Immature natural killer cell (primary cell): Measurements from ENCODE around the gene TMEM45A. TPM values are rescaled to one million over a fixed set of nuclear protein-coding genes. Genes with fewer than 3 reads are reported as not detected.
"Not testable (repeated sequence)": the region's sequence is repeated elsewhere in the genome, so short reads cannot be mapped to it uniquely, and the experiment has no call there.

ENCODE experiments used
- DNase-seq, 3 donors: peaks; one replicate each; pipeline ENCODE4 v3.0.0; 2022; ENCODE audit warnings: mixed read lengths in 1 of 3
- H3K27ac Mint-ChIP-seq, 6 donors: one replicate each; pipeline ENCODE4 v1.8.0; 2020; ENCODE audit warnings: mixed read lengths in 6 of 6, mild to moderate bottlenecking in 5 of 6, inconsistent platforms in 4 of 6, moderate library complexity in 3 of 6
- H3K27me3 Mint-ChIP-seq, 3 donors: one replicate each; pipeline ENCODE4 v1.8.0; 2020 to 2021; ENCODE audit warnings: low read depth in 3 of 3, mild to moderate bottlenecking in 3 of 3, mixed read lengths in 3 of 3, moderate library complexity in 3 of 3, inconsistent platforms in 1 of 3
- H3K36me3 Mint-ChIP-seq, 3 donors: one replicate each; pipeline ENCODE4 v1.8.0; 2020; ENCODE audit warnings: mixed read lengths in 3 of 3, inconsistent platforms in 2 of 3, mild to moderate bottlenecking in 2 of 3
- H3K4me1 Mint-ChIP-seq, 2 donors: one replicate each; pipeline ENCODE4 v1.8.0; 2020; ENCODE audit warnings: inconsistent platforms in 2 of 2, mild to moderate bottlenecking in 2 of 2, mixed read lengths in 2 of 2, moderate library complexity in 1 of 2
- H3K4me3 Mint-ChIP-seq, 5 donors: one replicate each; pipeline ENCODE4 v1.8.0; 2020; ENCODE audit warnings: mild to moderate bottlenecking in 5 of 5, mixed read lengths in 5 of 5, inconsistent platforms in 3 of 5, moderate library complexity in 3 of 5
- H3K9me3 Mint-ChIP-seq, 6 donors: one replicate each; pipeline ENCODE4 v1.8.0; 2020; ENCODE audit warnings: mild to moderate bottlenecking in 6 of 6, mixed read lengths in 6 of 6, inconsistent platforms in 4 of 6, moderate library complexity in 3 of 6
- polyA plus RNA-seq, 3 donors: library from polyadenylated mRNA; unstranded; fragments of 300-500 nt; fragmentation: Illumina TruSeq; gene quantifications; one replicate each; pipeline ENCODE4 v1.2.3, GENCODE V29; 2021

TMEM45A gene
- polyA plus RNA-seq, 3 donors from 2014 or later, result 0.29 TPM; not detected in 2

- Mint-ChIP-seq H3K36me3 (no peaks in the 10 kb centered on the region), H3K9me3 (no peaks in the 10 kb centered on the region), H3K27ac (no peak overlapping the region), H3K4me1 (no peaks in the 10 kb centered on the region), H3K4me3 (no peak overlapping the region), H3K27me3 (peaks cover 0 to 3% (median 0%) of the 10 kb centered on the region in 3 donors)
- DNase-seq, result no peak
Observed at GRCh38 chr3:100581650-100582049, 89.2 kb downstream of the TMEM45A start.

- not testable (repeated sequence) for DNase-seq, H3K9me3 Mint-ChIP-seq, H3K27me3 Mint-ChIP-seq, H3K4me1 Mint-ChIP-seq, H3K27ac Mint-ChIP-seq, H3K36me3 Mint-ChIP-seq, H3K4me3 Mint-ChIP-seq
Observed at GRCh38 chr3:100582157-100582556, 89.7 kb downstream of the TMEM45A start.

- Mint-ChIP-seq H3K4me3 (no peak overlapping the region), H3K27me3 (peaks cover 0 to 3% (median 0%) of the 10 kb centered on the region in 3 donors), H3K27ac (no peak overlapping the region), H3K36me3 (no peaks in the 10 kb centered on the region), H3K9me3 (no peaks in the 10 kb centered on the region), H3K4me1 (no peaks in the 10 kb centered on the region)
- DNase-seq, result no peak
Observed at GRCh38 chr3:100584101-100584660, 91.8 kb downstream of the TMEM45A start.

- Mint-ChIP-seq H3K4me1 (peaks cover 3 to 4% of the 10 kb centered on the region in 2 donors), H3K4me3 (no peak overlapping the region), H3K36me3 (no peaks in the 10 kb centered on the region), H3K27me3 (peaks cover 0 to 6% (median 0%) of the 10 kb centered on the region in 3 donors), H3K9me3 (no peaks in the 10 kb centered on the region), H3K27ac (no peak overlapping the region)
- no peak for DNase-seq
Observed at GRCh38 chr3:100586832-100587231, 94.4 kb downstream of the TMEM45A start.

- Mint-ChIP-seq H3K4me1 (peaks cover 3 to 4% of the 10 kb centered on the region in 2 donors), H3K9me3 (no peaks in the 10 kb centered on the region), H3K27me3 (peaks cover 0 to 6% (median 0%) of the 10 kb centered on the region in 3 donors), H3K27ac (no peak overlapping the region), H3K36me3 (no peaks in the 10 kb centered on the region), H3K4me3 (no peak overlapping the region)
- no peak for DNase-seq
Observed at GRCh38 chr3:100588251-100588650, 95.8 kb downstream of the TMEM45A start.

- peak overlapping the region in 3 of 5 donors; percentile 0 to 5 (median 3) for H3K4me3 Mint-ChIP-seq
- peak; percentile 52 to 62 (median 57) for DNase-seq
- no peaks in the 10 kb centered on the region for H3K9me3 Mint-ChIP-seq
- H3K27ac Mint-ChIP-seq, result no peak overlapping the region
- no peaks in the 10 kb centered on the region for H3K36me3 Mint-ChIP-seq
- peaks cover 3 to 4% of the 10 kb centered on the region in 2 donors for H3K4me1 Mint-ChIP-seq
- peaks cover 0 to 6% (median 0%) of the 10 kb centered on the region in 3 donors for H3K27me3 Mint-ChIP-seq
Observed at GRCh38 chr3:100590114-100590839, 97.9 kb downstream of the TMEM45A start.

- no peak overlapping the region for H3K4me3 Mint-ChIP-seq
- no peaks in the 10 kb centered on the region for H3K36me3 Mint-ChIP-seq
- peak in 1 of 3 donors; percentile 3 for DNase-seq
- peaks cover 3 to 4% of the 10 kb centered on the region in 2 donors for H3K4me1 Mint-ChIP-seq
- no peak overlapping the region for H3K27ac Mint-ChIP-seq
- H3K27me3 Mint-ChIP-seq, result peaks cover 0 to 6% (median 0%) of the 10 kb centered on the region in 3 donors
- no peaks in the 10 kb centered on the region for H3K9me3 Mint-ChIP-seq
Observed at GRCh38 chr3:100590840-100591147, 98.4 kb downstream of the TMEM45A start.

GRCh38 chr3:100591411-100591810 is 99.0 kb downstream of the TMEM45A start:
- no peak overlapping the region for H3K27ac Mint-ChIP-seq
- no peak for DNase-seq
- no peak overlapping the region for H3K4me3 Mint-ChIP-seq
- no peaks in the 10 kb centered on the region for H3K9me3 Mint-ChIP-seq
- no peaks in the 10 kb centered on the region for H3K36me3 Mint-ChIP-seq
- peaks cover 3 to 4% of the 10 kb centered on the region in 2 donors for H3K4me1 Mint-ChIP-seq
- H3K27me3 Mint-ChIP-seq, result peaks cover 0 to 5% (median 0%) of the 10 kb centered on the region in 3 donors

GRCh38 chr3:100600181-100601042 is 108.0 kb downstream of the TMEM45A start:
- H3K36me3 Mint-ChIP-seq, result no peaks in the 10 kb centered on the region
- H3K27ac Mint-ChIP-seq, result no peak overlapping the region
- no peak for DNase-seq
- no peak overlapping the region for H3K4me3 Mint-ChIP-seq
- H3K4me1 Mint-ChIP-seq, result peaks cover 12% of the 10 kb centered on the region in 2 donors
- H3K9me3 Mint-ChIP-seq, result no peaks in the 10 kb centered on the region
- peaks cover 0 to 9% (median 4%) of the 10 kb centered on the region in 3 donors for H3K27me3 Mint-ChIP-seq

- Mint-ChIP-seq H3K36me3 (no peaks in the 10 kb centered on the region), H3K9me3 (no peaks in the 10 kb centered on the region), H3K4me3 (peak overlapping the region in 4 of 5 donors; percentile 1 to 71 (median 33)), H3K4me1 (peaks cover 12% of the 10 kb centered on the region in 2 donors), H3K27me3 (peaks cover 0 to 9% (median 0%) of the 10 kb centered on the region in 3 donors), H3K27ac (peak overlapping the region in 1 of 6 donors; percentile 57)
- no peak for DNase-seq
Observed at GRCh38 chr3:100602506-100603444, 110.4 kb downstream of the TMEM45A start.

GRCh38 chr3:100603469-100603868 is 111.0 kb downstream of the TMEM45A start:
- no peak for DNase-seq
- peak overlapping the region in 4 of 5 donors; percentile 1 to 71 (median 33) for H3K4me3 Mint-ChIP-seq
- no peaks in the 10 kb centered on the region for H3K9me3 Mint-ChIP-seq
- no peaks in the 10 kb centered on the region for H3K36me3 Mint-ChIP-seq
- peak overlapping the region in 1 of 6 donors; percentile 57 for H3K27ac Mint-ChIP-seq
- H3K4me1 Mint-ChIP-seq, result peaks cover 12% of the 10 kb centered on the region in 2 donors
- H3K27me3 Mint-ChIP-seq, result peaks cover 0 to 9% (median 0%) of the 10 kb centered on the region in 3 donors

GRCh38 chr3:100605358-100605757 is 112.9 kb downstream of the TMEM45A start:
- no peak for DNase-seq
- Mint-ChIP-seq H3K27ac (no peak overlapping the region), H3K36me3 (no peaks in the 10 kb centered on the region), H3K4me3 (no peak overlapping the region), H3K4me1 (peaks cover 13 to 23% of the 10 kb centered on the region in 2 donors), H3K27me3 (peaks cover 0 to 6% (median 4%) of the 10 kb centered on the region in 3 donors), H3K9me3 (no peaks in the 10 kb centered on the region)

GRCh38 chr3:100606894-100607512 is 114.6 kb downstream of the TMEM45A start:
- no peak for DNase-seq
- Mint-ChIP-seq H3K36me3 (no peaks in the 10 kb centered on the region), H3K9me3 (no peaks in the 10 kb centered on the region), H3K4me3 (no peak overlapping the region), H3K27me3 (peaks cover 0 to 8% (median 4%) of the 10 kb centered on the region in 3 donors), H3K4me1 (peaks cover 13 to 23% of the 10 kb centered on the region in 2 donors), H3K27ac (no peak overlapping the region)
